ENCODE measurements around the gene FNDC3B. TPM values are rescaled to one million over a fixed set of nuclear protein-coding genes. Genes with fewer than 3 reads are reported as not detected.

The FNDC3B gene
- total RNA-seq, 1 donor from 2014 or later: 153 TPM

DNA sequence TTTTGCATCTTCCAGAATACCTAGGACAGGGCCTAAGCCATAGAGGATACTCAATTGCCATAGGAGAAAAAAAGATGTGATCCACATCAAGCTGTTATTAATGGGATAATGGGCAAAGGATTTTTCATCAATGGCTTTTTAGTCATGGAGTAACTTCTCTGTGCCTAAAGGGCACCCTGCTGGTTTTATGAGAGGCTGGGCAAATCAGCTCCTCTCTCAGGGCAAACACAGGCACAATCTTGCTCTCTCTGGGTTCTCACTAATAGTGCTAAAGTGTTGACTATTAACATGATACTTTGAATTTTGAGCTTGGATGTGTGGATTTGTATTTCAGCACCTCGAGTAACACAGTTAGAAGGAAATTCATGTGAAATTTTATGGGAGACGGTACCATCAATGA, 341.3 kb downstream of the FNDC3B start:
- Histone ChIP-seq H3K27me3 (ENCODE audit: low read depth) (no peaks in the 10 kb centered on the region), H3K27ac (no peak overlapping the region), H3K4me3 (no peak overlapping the region), H3K36me3 (peaks cover 66% of the 10 kb centered on the region), H3K4me1 (no peaks in the 10 kb centered on the region), H3K9me3 (no peaks in the 10 kb centered on the region)
- intact Hi-C loops (cut with DNase I): no loop called here
- DNase-seq (no peak), ATAC-seq (no peak)
- TF ChIP-seq, protein P1, sequence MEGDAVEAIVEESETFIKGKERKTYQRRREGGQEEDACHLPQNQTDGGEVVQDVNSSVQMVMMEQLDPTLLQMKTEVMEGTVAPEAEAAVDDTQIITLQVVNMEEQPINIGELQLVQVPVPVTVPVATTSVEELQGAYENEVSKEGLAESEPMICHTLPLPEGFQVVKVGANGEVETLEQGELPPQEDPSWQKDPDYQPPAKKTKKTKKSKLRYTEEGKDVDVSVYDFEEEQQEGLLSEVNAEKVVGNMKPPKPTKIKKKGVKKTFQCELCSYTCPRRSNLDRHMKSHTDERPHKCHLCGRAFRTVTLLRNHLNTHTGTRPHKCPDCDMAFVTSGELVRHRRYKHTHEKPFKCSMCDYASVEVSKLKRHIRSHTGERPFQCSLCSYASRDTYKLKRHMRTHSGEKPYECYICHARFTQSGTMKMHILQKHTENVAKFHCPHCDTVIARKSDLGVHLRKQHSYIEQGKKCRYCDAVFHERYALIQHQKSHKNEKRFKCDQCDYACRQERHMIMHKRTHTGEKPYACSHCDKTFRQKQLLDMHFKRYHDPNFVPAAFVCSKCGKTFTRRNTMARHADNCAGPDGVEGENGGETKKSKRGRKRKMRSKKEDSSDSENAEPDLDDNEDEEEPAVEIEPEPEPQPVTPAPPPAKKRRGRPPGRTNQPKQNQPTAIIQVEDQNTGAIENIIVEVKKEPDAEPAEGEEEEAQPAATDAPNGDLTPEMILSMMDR (IDR thresholded peaks at IDR 0.05): no peak

DNA sequence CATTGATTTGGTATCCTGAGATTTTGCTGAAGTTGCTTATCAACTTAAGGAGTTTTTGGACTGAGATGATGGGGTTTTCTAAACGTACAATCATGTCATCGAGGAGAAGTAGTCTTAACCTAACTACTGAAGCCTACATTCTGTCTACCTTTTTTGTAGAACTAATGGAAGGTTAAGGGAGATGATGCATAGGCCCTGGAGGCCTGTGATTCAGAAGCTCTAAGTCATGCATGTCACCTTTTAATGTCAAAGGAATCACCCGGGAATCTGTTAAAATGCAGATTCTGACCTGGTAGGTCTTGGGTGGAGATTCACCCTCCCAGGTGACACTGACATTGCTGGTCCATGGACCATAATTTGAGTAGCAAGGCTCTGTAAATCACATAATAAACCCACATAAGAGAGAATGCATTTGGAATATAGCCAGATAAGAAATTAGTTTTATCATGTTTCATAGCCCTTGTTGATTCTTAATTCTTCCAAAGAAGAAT, 344.0 kb downstream of the FNDC3B start:
- Histone ChIP-seq H3K4me1 (no peaks in the 10 kb centered on the region), H3K27me3 (ENCODE audit: low read depth) (no peaks in the 10 kb centered on the region), H3K4me3 (no peak overlapping the region), H3K27ac (no peak overlapping the region), H3K9me3 (no peaks in the 10 kb centered on the region), H3K36me3 (peaks cover 41% of the 10 kb centered on the region)
- DNase-seq (no peak), ATAC-seq (no peak)
- intact Hi-C loops (cut with DNase I): no loop called here
- TF ChIP-seq, protein P1 (IDR thresholded peaks at IDR 0.05): no peak

DNA sequence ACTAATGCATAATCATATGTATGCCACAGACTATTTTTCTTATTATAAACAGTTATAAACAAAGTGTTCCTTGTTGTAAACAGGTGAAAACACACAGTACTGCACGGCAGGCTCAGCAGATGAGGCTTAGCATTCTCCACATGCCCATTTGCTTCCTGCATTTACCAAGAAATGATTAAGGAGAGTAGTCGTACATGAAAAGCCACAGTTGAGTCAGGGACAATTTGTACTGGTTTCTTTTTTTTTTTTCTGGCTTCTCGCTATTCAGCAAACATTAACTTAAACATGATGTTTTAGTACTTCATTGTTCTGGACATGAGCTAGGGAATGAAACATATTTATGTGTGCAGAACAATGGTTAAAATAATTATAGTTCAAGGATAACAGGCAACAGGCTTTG, 345.5 kb downstream of the FNDC3B start:
- no peaks in the 10 kb centered on the region for H3K27me3 ChIP-seq (ENCODE audit: low read depth)
- no peaks in the 10 kb centered on the region for H3K4me1 ChIP-seq
- H3K4me3 ChIP-seq: no peak overlapping the region
- H3K36me3 ChIP-seq: peaks cover 26% of the 10 kb centered on the region
- DNase-seq (no peak), ATAC-seq (no peak)
- no peak overlapping the region for H3K27ac ChIP-seq
- intact Hi-C loops (cut with DNase I): no loop called here
- no peaks in the 10 kb centered on the region for H3K9me3 ChIP-seq
- TF ChIP-seq, protein P1 (IDR thresholded peaks at IDR 0.05): no peak

DNA sequence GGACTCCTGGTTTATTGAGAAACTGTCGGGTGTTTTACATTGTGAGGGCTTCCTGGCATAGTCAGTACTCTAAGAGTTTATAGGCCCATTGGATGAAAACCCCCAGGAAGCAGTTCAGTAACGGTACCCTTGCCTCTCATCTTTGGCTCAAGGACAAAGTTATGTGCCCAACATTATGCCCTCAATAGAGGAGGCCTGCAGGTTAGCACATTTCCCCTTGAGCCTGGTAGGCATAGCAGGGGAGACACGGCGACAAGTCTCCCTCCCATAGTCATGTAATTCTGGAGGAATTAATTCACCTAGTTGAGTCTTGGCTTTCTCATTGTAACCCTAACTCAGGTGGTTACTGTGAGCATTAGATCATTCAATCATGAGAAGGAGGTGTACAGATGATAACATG, 348.4 kb downstream of the FNDC3B start:
- ATAC-seq: no peak
- no peak overlapping the region for H3K4me3 ChIP-seq
- no peaks in the 10 kb centered on the region for H3K9me3 ChIP-seq

DNA sequence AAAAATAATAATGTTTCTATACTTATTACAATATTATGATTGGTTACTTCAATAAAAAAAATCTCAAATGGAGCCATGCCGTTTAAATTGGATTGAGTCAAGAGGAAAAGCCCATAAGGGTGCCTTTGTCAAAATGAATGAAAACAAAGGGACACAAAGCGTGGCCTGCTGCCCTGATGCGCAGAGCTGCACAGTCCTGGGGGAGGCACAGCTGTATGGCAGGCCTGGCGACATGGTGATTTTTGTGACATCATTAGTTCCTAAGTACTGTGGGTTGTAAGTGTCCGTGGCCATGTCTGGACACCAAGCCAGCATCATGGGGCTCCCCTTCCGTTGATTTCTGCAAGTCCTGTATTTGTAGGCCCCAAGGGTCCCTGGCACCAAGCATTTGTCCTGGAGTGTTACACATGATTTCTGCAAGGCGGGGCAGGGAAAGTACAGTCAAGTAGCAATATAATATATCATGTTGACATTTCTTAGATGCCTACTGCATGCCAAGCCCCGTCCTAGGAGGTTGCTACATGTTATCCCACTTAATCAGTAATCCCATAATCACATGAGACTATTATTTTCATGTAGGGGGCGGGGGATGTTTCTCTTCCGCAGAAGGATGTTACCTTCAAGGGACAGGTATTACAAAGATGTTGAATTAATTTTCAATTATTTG, 349.2 kb downstream of the FNDC3B start:
- H3K27ac ChIP-seq: no peak overlapping the region
- no peaks in the 10 kb centered on the region for H3K9me3 ChIP-seq
- no peaks in the 10 kb centered on the region for H3K27me3 ChIP-seq (ENCODE audit: low read depth)
- no peaks in the 10 kb centered on the region for H3K4me1 ChIP-seq
- H3K4me3 ChIP-seq: no peak overlapping the region
- DNase-seq: no peak
- no peak for ATAC-seq
- intact Hi-C loops (cut with DNase I): no loop called here
- H3K36me3 ChIP-seq: peaks cover 14% of the 10 kb centered on the region
- TF ChIP-seq, protein P1 (IDR thresholded peaks at IDR 0.05): no peak

More for the DNA sequence above, 348.4 kb downstream of the FNDC3B start:
- TF ChIP-seq, protein P1 (IDR thresholded peaks at IDR 0.05): no peak
- no peak for DNase-seq
- Histone ChIP-seq H3K27ac (no peak overlapping the region), H3K36me3 (peaks cover 10% of the 10 kb centered on the region), H3K4me1 (no peaks in the 10 kb centered on the region), H3K27me3 (ENCODE audit: low read depth) (no peaks in the 10 kb centered on the region)
- intact Hi-C loops (cut with DNase I): no loop called here
